Activated CD4-positive, CD25-positive, alpha-beta regulatory T cell (primary cell): ENCODE data around the gene SMAGP.
"Not testable (repeated sequence)": the region's sequence is repeated elsewhere in the genome, so short reads cannot be mapped to it uniquely, and the experiment has no call there.

ENCODE experiments used
- DNase-seq, 4 experiments: peaks; one replicate each; lab custom pipeline; 2025; lab: John Stamatoyannopoulos, UW

SMAGP gene, protein sequence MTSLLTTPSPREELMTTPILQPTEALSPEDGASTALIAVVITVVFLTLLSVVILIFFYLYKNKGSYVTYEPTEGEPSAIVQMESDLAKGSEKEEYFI

DNA sequence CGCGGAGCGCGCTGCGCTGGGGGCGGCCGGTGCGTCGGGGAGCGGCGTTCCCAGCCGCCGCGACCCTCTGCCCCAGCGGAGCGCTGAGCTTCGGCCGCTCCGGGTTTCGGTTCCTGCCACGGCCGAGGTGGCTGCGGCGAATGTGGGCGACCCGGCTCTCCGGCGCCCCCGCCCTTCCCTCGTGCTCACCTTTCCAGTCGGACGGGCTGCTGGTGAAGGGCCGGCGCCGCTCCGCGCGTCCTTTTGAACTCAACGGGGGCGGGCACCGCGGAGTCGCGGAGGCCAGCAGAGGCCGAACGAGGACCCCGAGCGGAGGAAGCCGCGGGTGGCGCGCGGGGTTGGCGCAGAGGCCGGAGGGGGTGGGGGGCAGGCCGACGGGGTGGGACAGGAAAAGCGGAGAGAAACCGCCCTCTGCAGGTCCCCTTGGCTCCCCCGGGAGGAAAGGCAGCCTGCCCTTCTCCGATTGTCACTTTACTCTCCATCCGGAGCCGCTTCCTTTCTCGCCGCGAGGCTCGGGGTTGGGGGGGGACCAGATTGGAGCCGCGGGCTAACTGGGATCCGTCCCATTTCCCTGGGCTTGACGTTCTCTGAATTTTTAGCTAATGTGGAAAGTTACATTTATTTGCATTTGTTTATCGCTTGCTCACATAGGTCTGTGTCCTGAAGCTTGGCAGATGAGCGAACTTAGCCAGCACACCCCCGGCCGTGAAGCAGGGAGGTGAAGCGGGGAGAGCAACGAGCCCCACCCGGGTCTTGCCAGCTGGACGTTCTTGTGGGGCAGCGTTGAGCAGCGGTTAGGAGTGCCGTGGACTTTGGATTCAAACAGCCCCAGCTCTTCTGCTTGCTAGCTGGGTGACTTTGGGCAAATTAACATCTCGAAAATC lies at the start of gene SMAGP:
TSS of gene SMAGP (minus strand) at position 349 of the 884 bp plus-strand sequence. CDS start 1,137 bp downstream, outside the sequence.
- DNase-seq: peak in 3 of 4 experiments; percentile 6 to 14 (median 12)

DNA sequence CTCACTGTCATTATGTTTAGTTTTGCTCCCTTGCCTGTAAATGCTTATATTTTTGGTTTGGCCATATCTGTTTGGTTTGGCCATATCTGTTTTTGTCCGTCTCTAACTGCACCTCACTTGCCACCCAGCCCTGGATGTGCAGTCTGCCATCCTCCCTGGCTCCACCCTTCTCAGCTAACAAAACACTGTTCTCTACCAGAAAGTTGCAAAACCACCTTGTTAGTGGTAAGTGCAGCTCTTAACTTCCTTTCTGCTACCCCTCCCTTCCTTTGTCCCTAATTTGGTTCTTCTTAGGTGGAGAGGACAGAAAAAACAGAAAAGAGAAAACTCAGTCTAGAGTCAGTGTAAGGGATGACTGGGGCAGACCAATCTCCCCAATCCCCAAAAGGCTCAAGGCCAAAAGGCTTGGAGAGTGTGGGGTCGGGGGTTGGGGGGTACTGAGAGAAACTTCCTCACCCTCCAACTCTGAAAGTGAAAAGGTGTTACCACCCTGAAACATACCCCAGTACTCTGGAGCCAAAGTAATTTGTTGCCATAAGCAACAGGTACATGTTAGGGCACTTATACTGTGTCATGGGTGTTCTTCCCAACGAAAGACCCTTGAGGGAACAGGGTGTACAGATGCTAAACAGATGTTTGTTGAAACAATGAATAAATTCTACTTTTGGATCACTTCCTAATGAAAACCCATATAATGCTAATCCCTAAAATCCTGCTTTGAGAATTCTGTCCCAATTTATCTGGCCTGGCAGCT lies 48.8 kb upstream of the SMAGP start:
- peak in 2 of 4 experiments; percentile 36 to 46 for DNase-seq

DNA sequence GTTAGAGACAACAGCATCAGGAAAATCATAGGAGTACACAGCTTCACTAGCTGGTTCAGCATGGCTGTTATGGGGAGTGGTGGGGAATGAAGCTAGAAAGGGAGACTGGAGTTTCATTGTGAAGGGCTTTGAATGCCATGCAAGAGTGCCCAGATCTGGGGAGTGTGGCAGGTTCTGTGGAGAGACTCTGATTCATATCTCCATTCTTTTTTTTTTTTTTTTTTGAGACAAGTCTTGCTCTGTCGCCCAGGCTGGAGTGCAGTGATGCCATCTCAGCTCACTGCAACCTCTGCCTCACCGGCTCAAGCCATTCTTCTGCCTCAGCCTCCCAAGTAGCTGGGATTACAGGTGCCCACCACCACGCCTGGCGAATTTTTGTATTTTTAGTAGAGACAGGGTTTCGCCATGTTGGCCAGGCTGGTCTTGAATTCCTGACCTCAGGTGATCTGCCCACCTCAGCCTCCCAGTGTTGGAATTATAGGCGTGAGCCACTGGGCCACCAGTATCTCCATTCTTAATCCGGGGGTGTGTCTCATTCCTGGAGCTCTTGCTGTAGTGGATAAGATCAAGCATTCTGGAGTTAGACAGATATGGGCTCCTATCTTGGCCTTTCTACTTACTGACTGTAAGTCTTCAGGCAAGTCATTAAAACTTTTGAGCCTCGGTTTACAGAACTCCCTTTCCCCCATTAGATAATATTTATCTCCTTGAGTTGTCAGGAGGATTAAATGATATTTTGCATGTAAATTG lies 48.0 kb upstream of the SMAGP start:
- DNase-seq: not testable (repeated sequence)

DNA sequence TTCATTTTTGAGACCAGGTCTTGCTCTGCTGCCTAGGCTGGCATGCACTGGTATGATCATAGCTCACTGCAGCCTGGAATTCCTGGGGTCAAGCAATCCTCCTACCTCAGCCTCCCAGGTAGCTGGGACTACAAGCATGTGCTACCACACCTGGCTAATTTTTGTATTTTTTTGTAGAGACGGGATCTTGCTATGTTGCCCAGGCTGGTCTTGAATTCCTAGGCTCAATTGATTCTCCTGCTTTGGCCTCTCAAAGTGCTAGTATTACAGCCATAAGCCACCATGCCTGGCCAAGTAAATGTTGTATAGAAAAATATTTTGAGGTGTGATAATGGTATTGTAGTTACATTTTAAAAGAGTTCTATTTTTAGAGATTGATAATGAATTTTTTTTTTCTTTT lies 41.2 kb upstream of the SMAGP start:
- DNase-seq: no peak

DNA sequence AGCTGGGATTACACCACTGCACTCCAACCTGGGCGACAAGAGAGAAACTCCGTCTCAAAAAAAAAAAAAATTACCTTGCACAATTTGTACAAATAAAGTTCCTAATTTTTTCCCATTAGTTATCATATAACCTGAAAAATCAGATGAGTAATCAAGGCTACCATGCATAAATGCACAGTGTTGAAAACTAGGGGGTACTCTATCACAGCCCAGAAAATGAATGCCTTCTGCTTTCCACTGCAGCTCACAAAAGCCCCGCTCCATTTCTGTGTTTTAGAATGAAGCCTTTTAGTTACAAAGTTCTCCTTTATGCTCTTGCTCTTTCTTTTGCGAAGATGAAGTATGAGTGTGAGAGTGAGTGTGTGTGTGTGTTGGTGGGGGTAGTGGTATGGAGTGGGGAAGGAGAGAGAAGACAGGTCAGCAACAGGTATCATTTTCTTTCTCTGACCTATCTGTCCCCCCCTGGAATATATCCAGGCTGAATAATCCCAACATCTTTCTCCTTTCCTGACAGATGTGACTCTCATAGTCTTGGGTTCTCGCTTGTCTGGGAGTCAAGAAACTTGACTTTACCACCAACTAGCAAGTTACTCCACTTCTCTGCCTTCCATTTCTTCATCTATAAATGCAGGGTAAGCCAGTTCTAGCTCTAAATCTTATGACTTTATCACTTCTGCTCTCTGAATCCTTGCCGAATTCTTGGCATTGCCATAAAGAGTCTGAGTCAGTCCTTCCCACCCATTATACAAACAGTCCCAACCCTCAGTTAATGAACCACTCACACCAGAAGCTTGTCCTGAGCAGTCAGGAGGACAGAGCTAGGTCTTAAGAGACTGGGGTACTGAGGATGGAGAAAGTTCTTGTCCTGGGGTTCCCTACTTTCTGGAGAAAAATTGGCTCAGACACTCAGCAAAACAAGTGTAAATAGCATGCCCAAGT lies 37.7 kb upstream of the SMAGP start:
- DNase-seq: no peak

DNA sequence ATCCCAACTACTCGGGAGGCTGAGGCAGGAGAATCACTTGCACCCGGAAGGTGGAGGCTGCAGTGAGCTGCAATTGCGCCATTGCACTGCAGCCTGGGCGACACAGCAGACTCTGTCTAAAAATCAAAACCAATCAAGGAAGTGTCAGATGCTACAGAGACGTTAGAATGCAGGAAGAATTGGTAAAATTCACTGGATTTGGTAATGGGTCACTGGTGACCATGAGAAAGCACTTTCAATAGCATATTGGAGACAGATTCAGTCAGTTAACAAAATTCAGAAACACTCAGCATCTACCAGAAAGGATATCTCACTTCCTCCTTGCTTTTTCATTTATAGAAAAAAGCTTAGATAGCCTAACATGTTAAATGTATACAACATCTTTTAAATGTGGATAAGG lies 36.3 kb upstream of the SMAGP start:
- DNase-seq: no peak

DNA sequence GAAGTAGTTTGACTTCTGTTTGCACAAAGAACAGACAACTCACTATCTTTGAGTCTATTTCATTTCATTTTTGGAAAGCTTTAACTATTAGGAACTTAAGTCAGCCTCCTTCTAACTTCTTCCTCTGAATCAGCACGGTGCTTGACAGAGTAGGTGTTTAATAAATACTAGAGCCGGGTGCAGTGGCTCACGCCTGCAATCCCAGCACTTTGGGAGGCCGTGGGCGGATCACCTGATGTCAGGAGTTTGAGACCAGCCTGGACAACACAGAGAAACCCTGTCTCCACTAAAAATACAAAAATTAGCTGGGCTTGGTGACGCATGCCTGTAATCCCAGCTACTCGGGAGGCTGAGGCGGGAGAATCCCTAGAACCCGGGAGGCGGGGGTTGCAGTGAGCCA lies 30.6 kb upstream of the SMAGP start:
- DNase-seq: not testable (repeated sequence)

DNA sequence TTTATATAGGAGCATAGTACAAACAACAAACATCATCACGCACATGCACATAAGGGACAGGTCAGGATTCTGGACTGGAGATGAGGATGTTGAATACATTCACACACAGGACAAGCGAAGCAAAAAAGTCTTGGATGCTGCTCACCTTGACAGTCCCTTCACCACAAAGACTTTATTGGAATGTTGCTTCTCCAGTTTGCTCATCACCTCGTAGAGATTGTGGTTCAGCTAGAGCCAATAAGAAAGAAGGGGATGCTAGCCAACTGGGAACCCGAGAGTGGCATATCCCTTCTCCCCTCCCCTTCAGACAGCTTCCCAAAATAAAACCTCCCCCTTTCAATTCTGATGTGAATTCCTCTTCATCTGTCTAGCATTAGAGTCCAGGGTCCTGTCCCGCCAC lies 25.4 kb upstream of the SMAGP start:
- DNase-seq: no peak

DNA sequence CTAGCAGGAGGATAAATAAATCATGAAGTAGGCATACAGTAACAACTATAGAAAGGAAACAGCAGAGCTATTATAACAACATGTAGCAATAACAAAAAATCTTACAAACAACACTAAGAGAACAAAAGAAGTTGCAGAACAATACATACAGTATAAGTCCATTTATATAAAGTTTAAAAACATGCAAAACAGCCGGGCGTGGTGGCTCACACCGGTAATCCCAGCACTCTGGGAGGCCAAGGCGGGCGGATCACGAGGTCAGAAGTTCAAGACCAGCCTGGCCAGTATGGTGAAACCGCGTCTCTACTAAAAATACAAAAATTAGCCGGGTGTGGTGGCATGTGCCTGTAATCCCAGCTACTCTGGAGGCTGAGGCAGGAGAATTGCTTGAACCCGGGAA lies 23.9 kb upstream of the SMAGP start:
- not testable (repeated sequence) for DNase-seq

DNA sequence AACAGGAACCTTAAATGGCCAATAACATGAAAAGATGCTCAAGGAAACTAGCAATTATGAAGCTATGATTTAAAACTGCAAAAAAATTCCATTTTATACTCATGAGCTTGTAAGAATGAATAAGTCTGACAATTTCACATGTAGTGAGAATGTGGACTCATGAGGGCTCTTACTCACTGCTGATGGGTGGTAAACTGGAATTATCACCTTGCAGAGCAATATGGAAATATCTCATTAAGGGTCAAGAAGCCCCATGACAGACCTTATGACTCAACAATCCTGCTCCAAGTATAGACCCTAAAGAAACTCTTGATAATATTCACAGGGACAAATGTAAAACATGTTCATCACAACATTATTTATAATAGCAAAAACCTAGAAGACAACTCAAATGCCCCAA lies 23.5 kb upstream of the SMAGP start:
- no peak for DNase-seq

DNA sequence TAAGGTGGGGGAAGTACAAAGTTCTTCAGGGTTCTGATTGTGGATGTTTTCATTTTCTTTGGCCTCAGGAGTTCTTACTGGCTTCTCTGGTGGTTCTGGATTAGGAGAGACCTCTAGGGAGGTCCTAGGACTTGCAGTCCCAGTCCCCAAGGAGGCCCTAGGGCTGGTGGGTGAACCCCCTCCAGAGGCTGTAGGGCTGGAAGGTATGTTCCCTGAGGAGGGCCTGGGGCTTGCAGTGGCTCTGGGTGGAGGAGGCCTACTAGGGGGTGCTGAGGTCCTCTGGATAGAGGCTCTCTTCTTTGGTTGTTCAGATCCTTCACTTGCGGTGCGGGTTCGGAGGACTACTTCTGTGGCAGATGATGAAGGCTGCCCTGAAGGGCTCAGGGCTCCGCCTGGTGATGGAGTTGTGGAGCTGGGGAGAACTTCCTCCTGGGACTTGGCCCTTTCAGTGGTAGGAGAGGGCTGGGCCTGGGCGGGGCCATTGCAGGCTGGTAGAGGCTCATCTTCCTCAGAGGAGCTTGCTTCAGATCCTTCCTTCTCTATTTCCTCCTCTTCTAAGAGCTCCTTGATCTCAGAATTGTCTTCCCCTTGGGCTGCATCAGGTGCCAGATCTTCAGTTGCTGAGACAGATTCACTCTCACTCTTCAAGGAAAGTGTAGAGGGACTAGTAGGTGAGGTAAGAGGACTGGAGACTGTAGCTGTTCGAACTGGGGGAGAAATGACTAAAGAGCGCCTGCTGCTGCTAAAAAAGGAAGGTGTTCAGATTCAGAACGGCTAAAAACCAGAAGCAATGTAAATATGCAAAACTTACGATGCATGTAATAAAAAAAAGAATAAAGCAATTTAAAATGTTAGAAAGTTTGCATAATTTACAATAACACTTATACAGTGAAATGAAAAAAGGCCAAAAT lies 21.6 kb upstream of the SMAGP start:
- DNase-seq: not testable (repeated sequence)

DNA sequence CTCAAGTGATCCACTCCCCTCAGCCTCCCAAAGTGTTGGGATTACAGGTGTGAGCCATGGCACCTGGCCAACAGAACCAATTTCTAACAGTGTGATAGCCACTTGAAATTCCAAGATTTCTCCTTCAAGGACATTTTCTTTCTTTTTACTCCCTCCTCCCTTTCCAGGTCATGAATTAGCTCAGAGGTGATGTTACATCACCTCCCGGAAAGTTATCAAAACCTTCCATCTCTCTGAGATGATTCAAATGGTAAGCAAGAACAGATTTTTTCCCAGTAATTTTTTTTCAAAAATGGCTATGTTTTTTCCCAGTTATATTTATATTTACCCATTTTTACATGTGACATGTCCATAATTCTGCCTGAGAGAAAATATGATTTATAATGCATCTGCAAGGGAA lies 15.6 kb upstream of the SMAGP start:
- DNase-seq: no peak

DNA sequence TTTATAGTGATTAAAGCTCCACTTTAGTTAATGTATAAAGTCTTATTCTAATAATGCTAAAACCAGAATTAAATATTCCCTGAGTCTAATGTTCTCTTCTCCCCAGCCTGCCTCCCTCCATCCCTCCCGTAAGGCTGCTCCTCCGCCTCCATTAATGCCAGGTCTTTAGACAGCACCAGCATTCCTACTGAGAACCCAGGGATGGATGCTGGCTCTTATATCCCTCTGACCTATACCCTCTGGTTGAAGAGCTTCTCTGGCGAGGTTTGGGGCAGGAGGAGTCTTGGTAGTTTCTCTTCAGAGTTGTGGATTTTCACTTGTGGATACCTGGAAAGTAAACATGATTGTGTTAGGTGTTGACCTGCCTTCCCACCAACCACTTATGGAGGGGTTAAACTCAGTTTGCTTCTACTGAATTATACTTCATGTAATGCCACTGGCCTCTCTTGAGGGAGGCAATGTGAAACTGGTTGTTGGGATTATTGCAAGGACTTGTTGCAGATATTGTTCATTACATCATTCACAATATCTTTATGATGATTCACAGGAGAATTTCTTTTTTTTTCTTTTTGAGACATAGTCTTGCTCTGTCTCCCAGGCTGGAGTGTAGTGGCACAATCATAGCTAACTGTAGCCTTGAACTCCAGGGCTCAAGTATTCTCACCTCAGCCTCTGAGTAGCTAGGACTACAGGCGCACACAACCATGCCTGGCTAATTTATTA lies 11.1 kb upstream of the SMAGP start:
- no peak for DNase-seq

DNA sequence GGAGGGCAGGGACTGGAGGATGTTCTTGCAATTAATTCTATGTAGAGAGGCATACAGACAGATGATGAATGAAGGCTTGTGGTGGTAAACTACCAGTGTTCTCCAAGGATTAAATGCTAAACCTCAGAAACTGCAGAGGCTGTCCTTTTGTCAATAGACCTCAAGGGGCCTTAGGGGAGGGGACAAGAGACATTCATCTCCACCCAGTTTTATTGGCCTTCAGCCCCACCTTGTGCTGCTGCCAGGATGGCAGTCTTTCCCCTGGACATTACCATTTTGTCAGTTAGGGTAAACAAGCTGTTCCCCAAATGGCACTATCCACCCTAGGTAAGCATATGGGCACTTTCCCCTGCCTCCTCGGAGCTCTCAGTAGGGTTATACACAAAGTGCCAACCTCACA lies 4.9 kb upstream of the SMAGP start:
- no peak for DNase-seq

DNA sequence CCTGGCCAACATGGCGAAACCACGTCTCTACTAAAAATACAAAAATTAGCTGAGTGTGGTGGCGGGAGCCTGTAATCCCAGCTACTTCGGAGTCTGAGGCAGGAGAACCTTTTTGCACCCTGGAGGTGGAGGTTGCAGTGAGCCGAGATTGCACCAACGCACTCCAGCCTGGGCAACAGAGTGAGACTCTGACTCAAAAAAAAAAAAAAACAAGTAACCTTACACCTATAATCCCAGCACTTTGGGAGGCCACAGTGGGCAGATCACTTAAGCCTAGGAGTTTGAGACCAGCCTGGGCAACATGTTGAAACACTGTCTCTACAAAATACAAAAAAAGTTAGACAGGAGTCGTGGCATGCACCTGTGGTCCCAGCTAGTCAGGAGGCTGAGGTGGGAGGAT lies 2.6 kb upstream of the SMAGP start:
- not testable (repeated sequence) for DNase-seq

DNA sequence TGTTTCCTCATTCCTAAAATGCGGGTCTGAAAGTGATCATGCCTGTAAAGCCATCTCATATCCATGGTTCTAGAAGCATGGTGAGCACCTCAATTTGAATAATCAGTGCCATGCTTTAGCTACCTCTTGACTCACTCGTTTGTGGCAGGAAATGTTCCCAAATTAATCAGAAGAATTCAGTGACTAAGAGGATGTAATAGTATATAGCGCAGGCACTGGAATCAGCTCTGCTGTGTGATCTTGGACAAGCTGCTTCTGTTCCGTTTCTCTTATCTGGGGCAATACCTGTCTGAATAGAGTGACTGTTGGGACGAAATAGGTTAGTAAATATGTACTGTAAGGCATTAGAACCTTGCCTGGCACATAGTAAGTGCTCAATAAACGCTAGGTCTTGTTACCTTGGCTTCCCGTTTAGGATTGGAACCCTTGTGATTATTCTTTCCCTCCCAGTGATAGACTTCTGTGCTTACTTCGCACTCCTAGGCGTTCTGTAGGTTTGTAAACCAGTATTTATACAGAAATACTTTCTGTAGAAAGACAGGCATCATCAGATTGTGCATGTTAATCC lies 820 bp upstream of the SMAGP start:
- no peak for DNase-seq

DNA sequence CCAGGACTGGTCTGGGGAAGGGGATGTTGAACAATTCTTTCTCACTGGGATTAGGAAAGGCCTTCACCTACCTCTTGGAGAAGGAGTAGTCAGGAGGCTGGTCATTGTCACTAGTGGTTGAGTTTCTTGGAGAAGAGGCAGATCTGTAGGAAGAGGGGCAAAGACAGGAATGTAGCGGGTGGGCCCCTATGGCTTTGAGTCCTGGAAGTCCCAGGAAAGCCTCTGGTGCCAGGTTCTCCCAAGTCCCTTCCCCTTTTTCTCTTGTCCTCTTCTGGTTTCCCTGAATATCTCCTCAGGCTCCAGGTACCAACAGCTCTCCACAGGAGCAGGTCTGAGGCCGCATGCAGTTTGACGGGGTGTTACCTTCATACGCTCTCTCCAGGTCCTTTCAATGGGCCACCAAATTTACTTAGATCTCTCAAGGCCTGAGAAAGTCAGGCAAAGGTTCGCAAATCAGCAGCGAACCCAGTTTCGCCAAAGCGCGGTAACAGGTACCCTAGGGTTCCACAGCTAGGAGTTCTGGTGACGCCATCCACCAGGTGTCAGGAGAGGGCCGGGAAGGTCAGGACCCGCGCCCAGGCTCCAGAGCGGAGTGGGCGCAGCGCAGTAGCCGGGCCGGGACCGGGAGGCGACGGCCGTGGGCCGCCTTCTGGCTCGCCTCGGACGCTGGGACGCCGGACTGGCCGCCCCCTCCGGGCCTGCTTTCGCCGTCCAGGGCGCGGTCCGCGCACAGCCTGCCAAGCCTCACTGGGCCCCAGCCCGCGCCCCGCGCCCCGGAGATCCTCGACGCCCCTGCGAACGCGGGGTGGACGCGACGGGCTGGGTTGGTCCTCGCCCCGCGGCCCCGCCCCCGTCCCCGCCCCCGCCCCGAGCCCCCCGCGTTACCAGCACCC lies 795 bp downstream of the SMAGP start:
- DNase-seq: peak; percentile 9 to 35 (median 22)

DNA sequence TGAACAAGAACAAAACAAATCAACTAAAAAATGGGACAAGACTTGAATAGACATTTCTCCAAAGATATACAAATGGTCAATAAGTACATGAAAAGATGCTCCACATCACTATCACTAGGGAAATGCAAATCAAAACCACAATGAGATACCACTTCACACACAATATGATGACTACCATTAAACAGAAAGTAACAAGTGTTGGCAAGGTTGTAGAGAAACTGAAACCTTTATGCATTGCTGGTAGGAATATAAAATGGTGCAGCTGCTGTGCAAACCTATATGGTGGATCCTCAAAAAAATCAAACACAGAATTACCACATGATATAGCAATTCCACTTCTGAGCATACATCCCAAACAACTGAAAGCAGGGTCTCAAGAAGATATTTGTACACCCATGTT lies 5.2 kb downstream of the SMAGP start:
- DNase-seq: no peak
